Eye (tissue), 1 donor: Measurements from ENCODE around the gene SAMD8.
"Not testable (repeated sequence)": the region's sequence is repeated elsewhere in the genome, so short reads cannot be mapped to it uniquely, and the experiment has no call there.

Source experiments
- DNase-seq: peaks from one replicate; pipeline ENCODE4 v3.0.0-alpha.2; 2015

SAMD8 gene

DNA sequence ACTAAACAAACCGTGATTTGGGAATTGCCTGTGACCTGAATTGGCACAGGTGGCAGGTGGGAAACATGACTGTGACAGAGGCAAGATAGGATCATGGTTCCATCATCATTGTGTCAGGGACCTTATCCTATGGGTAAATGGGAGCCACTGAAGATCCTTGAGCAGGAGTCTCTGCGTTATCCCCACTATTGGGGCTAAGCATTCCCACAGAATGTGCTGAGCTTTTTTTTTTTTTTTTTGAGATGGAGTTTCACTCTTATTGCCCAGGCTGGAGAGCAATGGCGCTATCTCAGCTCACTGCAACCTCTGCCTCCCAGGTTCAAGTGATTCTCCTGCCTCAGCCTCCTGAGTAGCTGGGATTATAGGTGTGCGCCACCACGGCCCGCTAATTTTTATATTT, 88.5 kb downstream of the SAMD8 start:
- not testable (repeated sequence) for DNase-seq

GRCh38 chr10:75201793-75202307, 90.4 kb downstream of the SAMD8 start:
- no peak for DNase-seq

DNA sequence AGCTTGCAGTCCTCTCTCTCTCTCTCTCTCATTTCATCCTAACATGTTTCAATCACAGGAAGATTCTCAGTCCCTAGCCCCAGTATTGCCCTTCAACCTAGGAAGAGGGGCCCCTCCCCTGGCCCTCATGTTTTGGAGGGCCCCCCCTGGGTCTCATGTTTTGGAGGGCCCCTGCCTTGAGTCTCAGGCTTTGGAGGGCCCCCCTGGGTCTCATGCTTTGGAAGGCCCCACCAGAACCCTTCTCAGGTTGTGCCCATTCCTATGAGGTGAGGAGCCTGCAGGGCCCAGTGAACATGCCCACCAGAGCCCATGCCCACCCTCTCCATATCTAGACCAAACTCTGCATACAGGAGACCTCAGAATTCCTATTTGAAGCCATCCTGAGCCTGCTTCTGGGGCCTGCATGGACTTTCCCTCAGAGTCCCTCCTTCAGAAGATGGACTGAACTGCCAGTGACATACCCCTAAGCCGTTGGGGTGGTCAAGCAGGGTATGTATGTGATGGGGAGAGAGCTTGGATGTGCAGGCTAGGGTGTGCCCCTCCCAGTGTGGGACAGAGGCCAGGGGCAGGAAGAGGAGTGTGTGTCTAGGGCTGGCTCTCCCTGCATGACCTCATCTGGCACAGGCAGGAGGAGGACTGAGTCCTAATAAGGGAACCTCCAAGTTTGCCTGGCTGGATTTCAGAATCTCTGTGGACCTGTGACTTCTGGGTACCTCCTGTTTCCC, 91.0 kb downstream of the SAMD8 start:
- no peak for DNase-seq

DNA sequence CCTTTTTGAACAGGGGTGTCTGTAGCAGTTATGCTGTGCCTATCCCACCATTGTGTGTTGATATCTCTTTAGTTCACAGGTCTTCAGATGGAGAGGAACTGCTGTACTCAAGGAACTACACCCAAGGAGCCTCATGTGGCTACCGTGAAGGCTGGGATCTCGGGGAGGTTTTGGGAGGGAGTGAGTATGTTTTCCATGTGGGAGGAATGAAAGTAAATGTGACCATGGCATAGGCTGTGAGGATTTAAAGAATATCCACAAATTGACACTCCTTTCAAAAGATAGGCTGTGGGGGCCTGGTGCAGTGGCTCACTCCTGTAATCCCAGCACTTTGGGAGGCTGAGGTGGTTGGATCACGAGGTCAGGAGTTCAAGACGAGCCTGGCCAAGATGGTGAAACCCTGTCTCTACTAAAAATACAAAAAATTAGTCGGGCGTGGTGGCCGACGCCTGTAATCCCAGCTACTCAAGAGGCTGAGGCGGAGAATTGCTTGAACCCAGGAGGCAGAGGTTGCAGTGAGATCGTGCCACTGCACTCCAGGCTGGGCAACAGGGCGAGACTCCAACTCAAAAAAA, 91.7 kb downstream of the SAMD8 start:
- not testable (repeated sequence) for DNase-seq

- DNase-seq, result no peak
These were observed 92.3 kb downstream of the SAMD8 start for GRCh38 chr10:75203724-75204123.

DNA sequence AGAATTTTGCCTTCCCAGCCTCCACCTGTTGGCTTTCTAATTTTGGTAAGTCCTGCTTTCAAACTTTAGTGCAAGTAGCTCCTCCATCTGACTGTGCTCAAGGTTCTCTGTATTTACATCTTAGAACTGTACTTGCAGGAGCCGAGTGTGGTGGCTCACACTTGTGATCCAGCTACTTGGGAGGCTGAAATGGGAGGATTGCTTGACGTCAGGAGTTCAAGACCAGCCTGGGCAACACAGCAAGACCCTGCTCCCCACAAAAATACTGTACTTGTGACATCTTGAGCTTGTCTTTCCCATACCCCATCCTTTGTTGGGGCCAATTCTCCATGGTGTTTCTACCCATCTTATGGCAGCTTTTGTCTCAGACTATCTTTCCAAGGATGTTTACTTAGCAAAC, 94.5 kb downstream of the SAMD8 start:
- DNase-seq, result no peak

DNA sequence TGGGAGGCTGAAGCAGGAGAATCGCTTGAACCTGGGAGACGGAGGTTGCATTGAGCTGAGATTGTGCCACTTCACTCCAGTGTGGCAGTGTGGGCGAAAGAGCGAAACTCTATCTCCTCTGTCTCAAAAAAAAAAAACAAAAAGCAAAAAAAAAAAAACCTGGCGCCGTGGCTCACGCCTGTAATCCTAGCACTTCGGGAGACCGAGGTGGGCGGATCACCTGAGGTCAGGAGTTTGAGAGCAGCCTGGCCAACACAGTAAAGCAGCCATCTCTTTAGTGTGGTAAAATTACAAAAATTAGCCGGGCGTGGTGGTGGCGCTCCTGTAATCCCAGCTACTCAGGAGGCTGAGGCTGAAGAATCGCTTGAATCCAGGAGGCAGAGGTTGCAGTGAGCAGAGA, 95.2 kb downstream of the SAMD8 start:
- DNase-seq, result not testable (repeated sequence)

- DNase-seq, result no peak
These were observed 95.8 kb downstream of the SAMD8 start for GRCh38 chr10:75207079-75207856.

DNA sequence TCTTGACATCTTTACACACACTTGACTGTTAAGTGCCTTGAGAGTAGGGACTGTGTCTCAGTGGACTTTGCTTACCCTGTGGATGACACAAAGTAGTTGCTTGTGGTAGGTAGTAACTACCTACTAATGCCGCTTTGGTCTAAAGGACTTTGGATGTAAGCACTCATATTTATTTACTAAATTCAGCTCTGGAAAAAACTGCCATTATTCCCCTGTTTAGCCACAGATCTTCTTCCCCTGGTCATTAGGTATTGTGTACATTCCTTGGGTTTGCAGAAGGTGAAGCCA, 96.3 kb downstream of the SAMD8 start:
- no peak for DNase-seq

- no peak for DNase-seq
These were observed 96.7 kb downstream of the SAMD8 start for GRCh38 chr10:75208181-75208580.

- DNase-seq, result no peak
These were observed 97.8 kb downstream of the SAMD8 start for GRCh38 chr10:75209086-75209920.

GRCh38 chr10:75209921-75210281, 98.4 kb downstream of the SAMD8 start:
- DNase-seq, result no peak

DNA sequence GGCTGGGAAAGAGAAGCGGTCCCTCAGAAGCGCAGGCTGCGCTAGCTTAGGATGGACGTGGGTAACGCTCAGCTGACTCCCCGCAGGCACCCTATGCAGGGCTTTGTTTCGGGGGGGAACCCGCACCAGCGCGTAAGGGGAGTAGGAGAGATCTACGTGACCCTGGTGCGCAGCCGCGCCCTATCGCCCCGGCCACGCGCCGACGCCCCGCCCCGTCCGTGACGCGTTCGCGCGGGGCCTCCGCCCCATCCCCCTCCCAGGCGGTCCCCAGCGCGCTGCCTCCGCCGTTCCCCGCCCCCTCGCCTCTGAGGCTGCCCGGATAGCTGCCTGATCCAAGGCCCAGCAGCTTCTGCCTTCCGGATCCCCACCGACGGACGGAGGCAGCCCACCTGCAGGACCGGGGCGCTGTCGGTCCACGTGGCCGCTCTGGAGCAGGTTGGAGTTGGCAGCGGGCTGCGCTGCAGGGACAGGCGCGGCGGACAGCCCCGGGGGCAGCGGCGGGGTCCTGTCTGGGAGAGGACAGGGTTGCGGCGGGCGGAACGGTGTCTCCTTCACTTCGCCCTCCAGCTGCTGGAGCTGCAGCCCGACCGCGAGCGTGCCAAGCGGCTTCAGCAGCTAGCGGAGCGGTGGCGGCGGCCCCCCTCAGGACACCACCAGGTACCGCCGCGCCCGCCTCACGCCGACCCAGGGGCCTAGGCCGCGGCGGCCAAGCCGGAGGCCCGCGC, 99.0 kb downstream of the SAMD8 start, which contains the start of gene VDAC2:
Gene VDAC2 (plus strand): TSS at position 515 of the 725 bp plus-strand sequence. CDS start 363 bp downstream, outside the sequence.
- DNase-seq, result peak; percentile 98

DNA sequence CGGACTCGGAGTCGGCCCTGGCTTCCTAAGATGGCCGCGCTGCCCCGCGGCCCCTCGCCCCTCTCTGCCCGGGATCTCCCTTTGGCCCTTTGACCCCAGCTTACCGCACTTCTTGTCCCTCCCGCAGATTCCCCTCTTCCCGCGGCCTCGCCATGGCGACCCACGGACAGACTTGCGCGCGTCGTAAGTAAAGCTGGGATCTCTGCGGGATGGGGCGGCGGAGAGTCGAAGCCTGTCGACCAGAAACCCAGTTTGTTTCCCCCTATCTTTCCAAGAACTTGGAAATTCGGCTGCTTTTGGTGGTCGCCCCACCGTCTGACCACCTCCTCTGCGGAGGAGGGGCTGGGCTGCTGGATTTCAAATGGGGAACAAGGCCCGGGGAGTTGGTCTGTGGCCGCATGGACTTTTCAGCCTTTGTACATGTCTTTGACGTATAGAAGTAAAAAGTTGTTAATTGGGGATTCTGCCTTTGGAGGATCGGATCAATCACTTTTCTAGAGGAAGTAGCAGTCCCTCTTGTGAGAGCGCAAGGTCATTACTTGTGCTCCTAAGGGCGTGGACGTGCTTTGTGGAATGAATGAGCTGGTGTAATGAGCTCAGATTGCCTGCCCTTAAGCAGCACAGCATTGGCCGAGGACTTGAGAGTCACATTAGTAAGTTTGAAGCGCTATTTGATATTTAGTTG, 99.7 kb downstream of the SAMD8 start:
- peak; percentile 60 for DNase-seq

DNA sequence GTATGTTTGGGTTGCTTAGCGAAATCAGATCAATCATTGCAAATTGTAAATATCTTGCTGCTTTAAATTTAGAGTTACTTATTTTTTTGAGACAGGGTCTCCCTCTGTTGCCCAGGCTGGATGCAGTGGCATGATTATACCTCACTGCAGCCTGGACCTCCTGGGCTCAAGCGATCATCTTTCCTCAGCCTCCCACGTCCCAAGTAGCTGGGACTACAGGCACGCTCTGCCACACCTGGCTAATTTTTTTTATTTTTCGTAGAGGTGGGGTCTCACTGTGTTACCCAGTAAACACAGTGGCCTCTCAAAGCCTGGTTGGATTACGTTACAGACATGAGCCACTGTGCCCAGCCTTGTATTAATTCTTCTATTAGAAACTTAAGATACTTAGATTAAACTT, 100.9 kb downstream of the SAMD8 start:
- DNase-seq, result no peak

DNA sequence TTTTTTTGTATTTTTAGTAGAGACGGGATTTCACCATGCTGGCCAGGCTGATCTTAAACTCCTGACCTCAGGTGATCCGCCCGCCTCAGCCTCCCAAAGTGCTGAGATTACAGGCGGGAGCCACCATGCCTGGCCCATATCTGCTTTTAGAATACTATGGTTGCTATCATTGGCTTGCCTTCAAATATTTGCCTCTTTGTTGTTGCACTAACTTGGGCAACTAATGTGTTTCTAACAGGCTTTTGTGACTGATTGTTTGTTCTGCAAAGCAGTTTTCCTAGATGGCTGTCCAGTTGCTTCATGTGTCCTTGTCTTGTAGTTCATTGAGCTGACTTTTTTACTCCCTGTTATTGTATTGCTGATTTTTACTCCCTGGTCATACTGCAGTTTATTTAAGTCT, 108.8 kb downstream of the SAMD8 start:
- no peak for DNase-seq

- not testable (repeated sequence) for DNase-seq
These were observed 110.0 kb downstream of the SAMD8 start for GRCh38 chr10:75221492-75221891.

DNA sequence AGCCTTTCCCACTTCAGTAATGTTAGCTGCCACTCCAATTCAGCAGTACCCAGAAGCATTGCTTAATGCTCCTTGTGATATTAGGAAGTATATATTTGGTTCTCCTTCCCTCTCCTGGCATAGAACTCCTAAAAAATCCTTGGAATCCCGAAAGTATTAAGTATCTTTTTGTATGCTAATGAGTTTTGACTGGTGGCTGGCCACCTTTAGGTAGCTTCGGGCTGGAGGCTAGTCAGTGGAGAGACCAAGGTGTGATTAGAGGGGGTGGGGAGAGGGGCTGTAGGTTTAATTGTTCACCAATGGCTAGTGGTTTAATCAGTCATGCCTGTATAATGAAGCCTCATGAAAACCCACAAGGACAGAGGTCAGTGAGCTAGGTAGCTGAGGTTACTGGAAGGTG, 112.1 kb downstream of the SAMD8 start:
- DNase-seq, result no peak

DNA sequence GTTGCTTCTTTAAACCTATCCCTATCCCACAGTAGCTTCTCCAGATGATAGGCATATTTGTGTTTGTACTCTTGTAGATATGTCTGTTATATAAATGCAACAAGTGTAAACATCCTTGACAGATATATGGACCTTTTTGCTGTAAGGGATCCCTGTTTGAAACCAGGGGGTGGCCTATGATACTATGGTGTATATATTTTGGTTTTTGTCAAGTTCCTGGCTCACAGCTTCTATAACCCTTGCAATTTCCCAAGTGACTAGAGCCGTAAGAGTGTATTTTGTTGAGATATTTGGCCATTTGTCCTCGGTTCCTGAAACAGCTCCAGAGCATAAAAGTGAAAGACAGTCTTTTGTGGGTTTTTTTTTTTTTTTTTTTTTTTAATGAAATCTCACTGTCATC, 114.6 kb downstream of the SAMD8 start:
- no peak for DNase-seq

DNA sequence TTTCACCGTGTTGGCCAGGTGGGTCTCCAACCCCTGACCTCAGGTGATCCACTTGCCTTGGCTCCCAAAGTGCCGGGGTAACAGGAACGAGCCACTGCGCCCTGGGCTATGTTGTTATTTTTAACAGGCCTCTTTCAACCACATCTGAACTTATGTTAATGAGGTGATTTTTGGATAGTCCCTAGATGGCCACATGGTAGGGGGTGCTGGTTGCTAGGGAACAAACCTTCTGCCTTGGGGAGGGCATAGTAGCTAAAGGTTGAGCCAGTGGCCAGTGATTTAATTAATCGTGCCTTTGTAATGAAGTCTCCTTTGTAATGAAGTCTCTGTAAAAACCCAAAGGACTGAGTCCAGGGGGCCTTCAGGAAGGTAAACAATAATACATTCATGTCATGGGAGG, 115.2 kb downstream of the SAMD8 start:
- no peak for DNase-seq

GRCh38 chr10:75228278-75228677, 116.8 kb downstream of the SAMD8 start:
- no peak for DNase-seq

DNA sequence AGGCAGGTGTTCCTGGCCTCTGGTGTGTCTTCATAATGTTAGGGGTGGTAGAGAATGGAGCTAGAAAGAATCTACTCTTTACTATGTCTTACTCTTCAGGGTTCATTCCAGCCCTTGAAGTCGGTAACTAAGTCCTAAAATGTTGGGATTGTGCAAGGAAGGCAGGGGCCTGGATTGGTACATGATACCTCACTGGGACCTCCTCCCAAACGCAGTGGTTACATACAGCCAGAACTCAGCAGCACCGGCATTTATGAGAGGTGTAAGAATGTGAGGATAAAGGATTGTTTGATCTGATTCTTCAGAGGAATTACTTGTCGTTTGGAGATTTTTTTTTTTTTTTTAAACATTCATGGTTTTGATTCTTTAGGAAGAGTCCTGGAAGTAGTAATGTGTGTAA, 117.4 kb downstream of the SAMD8 start:
- DNase-seq, result no peak
